Stimulated activated CD4-positive, alpha-beta T cell treated with anti-CD3 and anti-CD28 coated beads, TNF-alpha, amount 100 ng/mL, for 4 hours (primary cell): ENCODE results near the gene L3MBTL2.

ENCODE experiments used
- DNase-seq, 3 experiments: peaks; one replicate each; pipeline ENCODE4 v3.0.0-alpha.2; 2020; ENCODE audit warnings: low read depth in 3 of 3

L3MBTL2 gene

GRCh38 chr22:41215409-41215808 is 10.3 kb downstream of the L3MBTL2 start:
- no peak for DNase-seq

DNA sequence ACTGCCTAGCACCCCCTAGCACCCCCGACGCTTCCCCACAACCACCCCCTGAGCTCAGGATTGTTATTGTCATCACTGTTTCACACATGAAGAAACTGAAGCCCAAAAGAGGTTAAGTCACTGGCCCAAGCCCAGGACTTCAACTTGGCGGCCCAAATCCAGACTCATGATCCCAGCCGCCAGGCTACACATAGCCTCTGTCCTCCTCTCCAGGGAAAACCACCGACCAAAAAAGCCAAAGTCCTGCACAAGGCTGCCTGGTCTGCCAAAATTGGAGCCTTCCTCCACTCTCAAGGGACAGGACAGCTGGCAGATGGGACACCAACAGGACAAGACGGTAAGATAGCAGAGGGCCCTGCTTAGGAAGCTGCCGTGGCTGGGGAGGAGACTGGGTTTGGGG is 10.8 kb downstream of the L3MBTL2 start:
- DNase-seq = no peak

DNA sequence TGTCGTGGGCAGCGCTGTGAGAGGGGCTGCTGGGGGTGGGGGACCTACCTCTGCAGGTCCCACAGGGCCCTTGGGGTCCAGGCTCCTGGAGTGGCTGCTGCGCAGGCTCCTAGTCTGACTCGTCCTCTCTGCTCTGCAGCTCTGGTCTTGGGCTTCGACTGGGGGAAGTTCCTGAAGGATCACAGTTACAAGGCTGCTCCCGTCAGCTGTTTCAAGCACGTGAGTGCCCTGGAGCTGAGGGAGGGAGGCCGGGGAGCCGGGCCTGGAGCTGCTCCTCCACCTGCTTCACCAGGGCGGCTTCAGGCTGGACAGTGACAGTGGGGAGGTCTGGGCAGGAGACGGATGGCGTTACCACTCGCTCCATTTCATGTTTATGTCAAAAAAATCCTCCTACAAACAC is 11.9 kb downstream of the L3MBTL2 start:
- no peak for DNase-seq

- DNase-seq = no peak
Observed at GRCh38 chr22:41217553-41218157, 12.5 kb downstream of the L3MBTL2 start.

- DNase-seq = no peak
Observed at GRCh38 chr22:41222846-41223507, 17.9 kb downstream of the L3MBTL2 start.

GRCh38 chr22:41223535-41223934 is 18.4 kb downstream of the L3MBTL2 start:
- DNase-seq = no peak

GRCh38 chr22:41226723-41227655 is 21.9 kb downstream of the L3MBTL2 start:
- no peak for DNase-seq

- DNase-seq = no peak
Observed at GRCh38 chr22:41229215-41229614, 24.1 kb downstream of the L3MBTL2 start.

DNA sequence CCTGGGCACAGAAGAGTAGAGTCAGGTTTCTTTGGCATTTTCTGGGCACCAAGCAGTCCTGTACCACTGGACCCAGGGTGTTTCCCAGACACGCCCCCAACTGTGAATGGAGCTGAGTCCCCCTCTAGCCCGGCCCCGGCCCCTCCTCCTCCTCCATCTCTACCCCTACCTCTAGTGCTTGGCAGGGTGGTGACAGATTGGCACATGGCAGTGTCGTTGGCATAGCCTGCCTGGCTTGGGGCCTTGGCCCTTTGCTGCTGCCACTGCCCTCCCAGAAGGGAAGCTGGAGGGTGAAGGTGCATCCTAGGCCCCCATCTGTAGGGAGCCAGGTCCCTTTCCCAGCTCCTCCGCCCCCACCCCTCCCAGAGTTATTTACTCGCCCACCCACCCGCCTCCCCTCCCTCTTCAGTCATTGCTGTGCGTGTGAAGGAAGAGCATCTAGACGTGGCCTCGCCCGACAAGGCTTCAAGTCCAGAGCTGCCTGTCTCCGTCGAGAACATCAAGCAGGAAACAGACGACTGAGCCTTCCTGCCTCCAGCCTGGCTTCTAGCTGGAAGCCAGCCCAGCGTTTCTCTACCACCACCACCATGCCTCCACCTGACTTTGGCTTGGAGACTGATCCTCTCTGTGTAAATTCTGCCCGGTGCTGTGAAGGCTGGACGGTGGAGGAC is 24.8 kb downstream of the L3MBTL2 start:
- no peak for DNase-seq

DNA sequence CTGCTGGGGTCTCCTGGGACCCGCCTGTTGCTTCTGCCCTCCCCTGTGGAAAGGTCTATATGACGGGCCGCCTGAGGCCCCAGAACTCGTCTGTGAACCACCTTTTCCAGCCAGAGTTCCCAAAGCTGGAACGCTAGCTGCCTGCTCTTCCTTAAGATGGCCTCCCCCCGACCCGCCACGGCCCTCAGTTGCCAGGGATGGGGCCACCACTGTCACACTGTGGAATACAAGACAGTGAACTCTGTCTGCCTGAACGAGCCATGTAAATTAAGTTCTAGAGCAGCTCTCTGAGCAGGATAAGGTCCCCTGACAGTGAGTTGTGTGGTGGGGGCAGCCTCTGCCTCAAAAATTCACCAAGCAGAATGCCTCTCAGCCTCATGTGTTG is 25.3 kb downstream of the L3MBTL2 start:
- no peak for DNase-seq

GRCh38 chr22:41231369-41231768 is 26.3 kb downstream of the L3MBTL2 start:
- no peak for DNase-seq

DNA sequence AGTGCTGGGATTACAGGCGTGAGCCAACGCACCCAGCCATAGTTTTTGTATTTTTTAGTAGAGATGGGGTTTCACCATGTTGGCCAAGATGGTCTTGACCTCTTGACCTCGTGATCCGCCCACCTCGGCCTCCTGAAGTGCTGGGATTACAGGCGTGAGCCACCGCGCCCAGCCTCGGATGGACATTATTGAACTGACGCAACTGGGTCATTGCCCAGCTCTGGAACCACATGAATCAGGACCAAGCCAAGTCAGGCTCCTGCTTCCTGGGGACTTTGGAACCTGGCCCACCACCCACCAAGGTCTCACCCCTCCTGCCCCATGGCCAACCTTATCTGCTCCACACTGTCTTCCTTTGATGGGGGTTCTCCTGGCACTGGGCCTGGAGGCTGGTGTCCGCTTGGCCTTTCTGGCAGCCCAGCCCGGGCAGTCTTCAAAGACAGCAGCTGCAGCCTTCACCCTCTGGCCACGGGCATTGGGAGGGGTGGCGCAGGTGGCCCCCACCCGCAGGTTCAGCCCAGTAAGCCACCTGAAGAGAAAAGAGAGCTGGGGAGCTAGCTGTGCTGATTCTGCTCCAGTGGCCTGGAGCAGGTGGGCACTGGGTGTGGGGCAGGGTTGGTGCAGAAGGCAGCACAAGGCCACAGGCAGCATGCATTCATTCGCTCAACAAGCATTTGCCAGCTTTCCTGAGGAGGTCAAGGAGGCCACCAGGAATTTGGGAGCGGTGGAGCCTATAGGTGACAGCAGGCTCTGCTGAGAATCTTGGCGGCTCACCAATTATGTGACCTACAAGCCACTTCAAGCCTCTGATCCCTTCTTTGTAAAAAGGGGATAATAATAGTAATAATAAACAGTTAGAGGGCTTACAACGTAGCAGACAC is 29.9 kb downstream of the L3MBTL2 start:
- no peak for DNase-seq

- no peak for DNase-seq
Observed at GRCh38 chr22:41237036-41237706, 32.1 kb downstream of the L3MBTL2 start.

DNA sequence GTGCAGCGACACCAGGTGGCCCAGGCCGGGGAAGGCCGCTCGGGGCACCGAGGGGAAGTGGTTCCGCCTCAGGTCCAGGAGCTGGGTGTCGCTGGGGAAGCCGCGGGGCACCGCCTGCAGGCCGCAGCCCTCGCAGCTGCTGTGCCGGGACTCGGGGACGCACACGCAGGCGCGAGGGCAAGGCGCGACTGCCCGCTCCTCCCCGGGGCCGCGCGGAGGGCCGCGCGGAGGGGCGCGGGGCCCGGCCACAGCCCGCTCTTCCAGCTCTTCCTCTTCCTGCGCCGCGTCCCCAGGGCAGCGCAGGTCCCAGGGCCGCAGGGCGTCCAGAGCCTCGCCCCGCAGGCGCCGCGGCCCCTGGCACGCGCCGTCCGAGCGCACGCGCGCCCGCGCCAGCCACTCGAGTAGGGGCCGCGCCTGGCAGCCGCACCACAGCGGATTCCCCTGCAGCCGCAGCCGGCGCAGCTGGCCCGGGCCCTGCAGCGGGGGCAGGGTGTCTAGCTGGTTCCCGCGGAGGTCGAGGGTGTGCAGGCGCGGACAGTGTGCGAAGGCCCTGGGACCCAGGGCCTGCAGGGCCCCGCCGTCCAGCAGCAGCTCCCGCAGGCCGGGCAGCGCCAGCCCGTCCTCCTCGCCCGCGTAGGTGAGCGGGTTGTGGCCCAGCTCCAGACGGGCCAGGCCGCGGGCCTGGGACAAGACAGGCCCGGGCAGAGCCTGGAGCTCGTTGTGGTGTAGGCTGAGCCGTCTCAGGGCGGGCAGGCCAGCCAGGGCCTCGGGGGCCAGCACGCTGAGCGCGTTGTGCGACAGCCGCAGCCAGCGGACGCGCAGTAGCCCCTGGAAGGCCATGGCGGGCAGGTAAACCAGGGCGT is 32.8 kb downstream of the L3MBTL2 start:
- DNase-seq = peak; percentile 58 to 66 (median 63)

DNA sequence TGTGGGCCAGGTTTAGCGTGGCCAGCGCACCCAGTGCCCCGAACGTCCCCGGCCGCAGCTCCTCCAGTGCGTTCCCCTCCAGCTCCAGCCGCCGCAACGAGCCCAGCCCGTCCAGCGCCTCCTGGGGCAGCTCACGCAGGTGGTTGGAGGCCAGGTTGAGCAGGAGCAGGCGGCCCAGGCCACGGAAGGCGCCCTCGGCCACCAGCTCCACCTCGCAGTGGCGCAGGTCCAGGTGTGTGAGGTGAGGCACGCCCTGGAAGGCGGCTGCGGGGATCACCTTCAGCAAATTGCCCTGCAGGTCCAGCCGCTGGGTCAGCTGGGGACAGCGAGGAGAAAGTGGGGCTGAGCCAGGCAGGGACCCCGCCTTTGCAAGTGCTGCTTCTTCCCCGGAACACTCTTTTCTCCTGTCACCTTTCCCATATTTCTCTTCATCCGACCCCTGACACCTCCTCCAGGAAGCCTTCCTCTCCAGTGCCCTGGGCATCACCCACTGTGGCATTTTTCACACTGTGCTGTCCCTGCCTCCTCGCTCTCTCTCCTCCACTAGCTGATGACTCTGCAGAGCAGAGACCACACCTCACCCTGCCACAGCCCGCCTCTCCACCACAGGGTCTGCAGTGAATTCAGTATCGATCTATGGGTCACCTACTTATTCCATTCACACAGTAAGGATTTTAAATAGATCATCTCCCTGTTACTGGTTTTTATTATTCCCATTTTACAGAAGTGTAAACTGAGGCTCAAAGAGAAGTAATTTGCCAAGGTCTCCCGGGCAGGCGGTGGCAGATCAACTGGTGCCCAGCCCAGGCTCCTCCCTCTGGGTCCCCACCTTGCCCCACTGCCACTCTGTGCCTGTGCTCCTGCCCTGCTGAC is 33.7 kb downstream of the L3MBTL2 start:
- DNase-seq = no peak

DNA sequence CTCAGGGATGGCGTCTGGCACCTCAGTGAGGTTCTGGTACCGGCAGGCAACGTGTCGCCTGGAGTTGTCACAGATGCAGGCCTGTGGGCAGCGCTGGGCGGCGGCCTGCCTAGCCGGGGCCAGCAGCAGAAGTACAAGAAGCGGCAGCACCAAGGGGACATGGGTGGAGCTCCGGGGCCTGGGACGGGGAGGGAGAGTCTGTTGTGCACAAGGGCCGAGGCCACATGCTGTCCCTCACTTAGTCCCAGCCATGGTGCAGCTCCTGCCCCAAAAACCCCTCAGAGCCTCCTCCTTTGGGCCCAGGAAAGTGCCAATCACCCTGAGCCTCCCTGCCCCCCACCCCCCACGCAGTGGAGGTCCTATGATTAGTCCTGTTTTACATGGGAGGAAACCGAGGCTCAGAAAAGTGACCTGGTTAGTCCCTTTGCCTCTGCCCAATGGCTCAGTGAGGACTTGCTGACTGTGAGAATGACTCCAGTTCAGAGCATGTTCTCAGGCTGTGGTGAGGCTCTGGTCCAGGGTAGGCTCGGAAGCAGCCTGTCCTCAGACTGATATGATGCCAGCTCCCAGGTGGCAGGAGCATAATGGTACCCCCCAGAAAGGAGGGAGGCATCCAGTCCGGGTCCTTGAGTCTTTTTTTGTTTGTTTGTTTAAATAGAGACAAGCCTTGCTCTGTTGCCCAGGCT is 34.5 kb downstream of the L3MBTL2 start:
- no peak for DNase-seq

DNA sequence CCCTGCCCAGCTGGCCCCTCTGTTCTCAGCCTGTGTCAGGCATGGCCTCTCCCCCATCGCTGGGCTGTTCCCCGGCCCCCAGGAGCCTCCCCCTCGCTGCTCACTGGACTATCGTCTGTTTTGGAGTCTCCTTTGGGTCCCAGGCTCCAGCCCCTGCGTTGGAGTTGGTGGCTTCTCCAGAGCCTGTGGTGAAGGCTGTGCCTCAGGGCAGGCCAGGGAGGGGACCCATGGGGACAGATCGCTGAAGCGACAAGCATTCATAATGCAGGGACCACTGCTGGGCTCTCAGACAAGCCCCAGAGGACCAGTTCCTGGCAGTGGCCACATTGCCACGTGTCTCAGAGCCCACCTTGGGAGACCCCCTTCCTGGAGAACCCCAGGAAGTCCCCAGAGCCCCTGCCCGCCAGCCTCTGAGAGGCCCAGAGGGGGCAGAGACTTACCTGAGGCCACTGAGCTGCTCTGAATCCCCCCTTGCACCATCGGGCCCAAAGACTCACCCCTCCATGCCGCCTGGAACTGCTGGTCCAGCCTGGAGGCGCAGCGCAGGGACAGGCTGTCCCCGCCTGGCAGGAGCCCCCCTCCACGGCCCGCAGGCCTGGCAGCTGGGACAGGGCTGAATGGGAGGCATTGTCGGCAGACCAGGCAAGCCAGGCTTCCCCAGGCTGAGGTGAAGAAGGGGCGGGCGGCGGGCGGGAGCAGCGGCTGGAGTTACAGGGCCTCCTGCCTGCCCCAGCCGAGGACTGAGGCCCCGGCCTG is 35.4 kb downstream of the L3MBTL2 start, which contains the start of gene CHADL:
Gene CHADL (minus strand): TSS at position 555 of the 756 bp plus-strand sequence. CDS start 50 bp downstream, at position 505.
- DNase-seq = no peak
